Heart right ventricle (tissue), 16 donors: ENCODE data around the gene LRRC8B. TPM values are rescaled to one million over a fixed set of nuclear protein-coding genes. Genes with fewer than 3 reads are reported as not detected.

Experiments
- ATAC-seq, 8 donors: fragments of 200-7000 bp; cut with Tn5 transposase; one replicate each; pipeline ENCODE4 v1.9.1; 2020; ENCODE audit warnings: mild to moderate bottlenecking in 8 of 8, moderate library complexity in 8 of 8, moderate number of reproducible peaks in 1 of 8
- DNase-seq, 2 donors: peaks; one replicate each; pipeline ENCODE4 v3.0.0-alpha.2; 2020
- H3K27ac ChIP-seq, 10 donors: fragments of 200-600 bp; sonication (generic) in 2 of 10; one replicate each; pipeline versions ENCODE4 v1.5.0 to v1.8.0; 2020 to 2022; ENCODE audit warnings: mild to moderate bottlenecking in 3 of 10
- H3K27me3 ChIP-seq, 7 donors: fragments of 200-600 bp; one replicate each; pipeline ENCODE4 v1.8.0; 2021 to 2022; ENCODE audit warnings: mild to moderate bottlenecking in 2 of 7
- H3K36me3 ChIP-seq, 9 donors: fragments of 200-600 bp; sonication (generic) in 1 of 9; one replicate each; pipeline versions ENCODE4 v1.5.0 to v1.8.0; 2020 to 2022; ENCODE audit warnings: mild to moderate bottlenecking in 2 of 9
- H3K4me1 ChIP-seq, 9 donors: fragments of 200-600 bp; sonication (generic) in 1 of 9; one replicate each; pipeline versions ENCODE4 v1.5.0 to v1.8.0; 2020 to 2022; ENCODE audit warnings: mild to moderate bottlenecking in 4 of 9
- H3K4me3 ChIP-seq, 10 donors: fragments of 200-600 bp; sonication (generic) in 2 of 10; one replicate each; pipeline versions ENCODE4 v1.5.0 to v1.8.0; 2020 to 2022; ENCODE audit warnings: mild to moderate bottlenecking in 7 of 10, moderate library complexity in 2 of 10
- H3K9me3 ChIP-seq, 11 donors: fragments of 200-600 bp in 10 of 11; sonication (generic) in 2 of 11; one replicate each; pipeline versions ENCODE4 v1.5.0 to v1.8.0; 2013 to 2022; ENCODE audit warnings: mild to moderate bottlenecking in 2 of 11, control low read depth in 1 of 11, moderate library complexity in 1 of 11
- CTCF ChIP-seq, 9 donors: fragments of 200-600 bp; sonication (generic) in 2 of 9; IDR thresholded peaks; one replicate each; pipeline versions ENCODE4 v1.5.0 to v1.8.0; 2021 to 2022; ENCODE audit warnings: antibody characterized with exemption in 9 of 9, mild to moderate bottlenecking in 5 of 9, moderate library complexity in 1 of 9
- WGBS, 2 donors: extraction: QIAGEN DNeasy Blood & Tissue Kit; methylation state at CpG; one replicate each; pipeline ENCODE4 v1.1.7; 2013; ENCODE audit warnings: inconsistent platforms in 1 of 2; 5-methylcytosine and 5-hydroxymethylcytosine counted together
- intact Hi-C, 10 donors: fragments of 100-400 bp; cut with DNase I; formaldehyde crosslinking; loops; one replicate each; pipeline versions ENCODE4 v1.11.1 to v1.14.2; 2022
- polyA plus RNA-seq, 2 donors: library from polyadenylated mRNA; stranded (reverse); fragments of 200-250 nt; gene quantifications; one replicate each; pipeline ENCODE4 v1.2.3, GENCODE V29; 2013
- total RNA-seq, 10 donors: library from RNA; stranded (reverse); fragmentation: NEBNext Ultra II Directional in 3 of 10; extraction: Animal tissue kit (Norgen Biotek cat#: 25700) in 3 of 10; gene quantifications; one replicate each; pipeline versions ENCODE4 v1.2.1 to v1.2.4, GENCODE V29; 2021 to 2023
- donor health status: Arrhythmogenic right ventricular cardiomyopathy.
- donor health status: ischemic (EF 13 %, LVEDD 7.1; RV severe dilation, severe dysfunction).
- donor health status: healthy with polysubstance abuse.
- donor health status: DM: no; HTN: yes; CAD: no.
- donor health status: DM: no; HTN: no; CAD: no.
- donor health status: ischemic (EF 25% LVEDD 6.9; RV normal size, moderate dysfunction).
- donor health status: ischemic (EF 25% LVEDD 5.7; RV mildly dilated, moderate dysfunction).
- donor health status: healthy.
- donor health status: DM: yes; HTN: yes; CAD: no.
- donor health status: Ischemic cardiomyopathy.
- donor health status: ischemic (EF 35%, LVEDD 5.7; RV mildly dilated, moderate dysfunction).
- donor health status: nonischemic (EF 11% LVEDD 7.7; RV severe dilation, severe dysfunction).
- donor health status: DM: yes; HTN: yes; CAD: no.
- donor health status: PGD.
- donor health status: ischemic (EF 29% LVEDD 5.4; RV normal size, mild dysfunction).
- donor health status: nonischemic (EF 23%, LVEDD 6.1; RV moderate dilation, normal function).

The LRRC8B gene
- total and polyA plus RNA-seq, 12 donors, result 1.7 to 6.6 (median 4.2) TPM

DNA sequence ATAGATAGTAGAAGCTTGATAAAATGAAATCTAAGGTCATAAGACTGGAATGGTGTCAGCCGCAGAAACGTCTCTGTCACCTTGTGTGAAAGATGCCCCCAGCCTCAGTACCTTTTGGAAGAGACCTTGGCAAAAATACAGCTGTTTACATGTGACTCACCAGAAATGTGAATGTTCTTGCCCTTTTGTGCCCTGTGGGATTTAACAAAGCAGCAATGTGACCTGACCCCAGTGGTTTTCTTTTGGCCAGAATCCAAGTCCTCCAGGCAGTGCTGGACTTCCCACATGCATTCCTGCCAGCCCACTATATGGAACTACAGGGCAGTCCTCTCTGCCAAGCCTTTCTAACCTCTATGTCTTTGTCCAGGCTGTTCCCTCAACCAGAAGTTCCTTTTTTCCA, 81.1 kb downstream of the LRRC8B start:
- H3K27ac ChIP-seq, result peak overlapping the region in 4 of 10 donors; percentile 25 to 81 (median 40)
- H3K27me3 ChIP-seq, result no peaks in the 10 kb centered on the region
- H3K36me3 ChIP-seq, result no peaks in the 10 kb centered on the region
- no peak for TF ChIP-seq CTCF (IDR thresholded peaks at IDR 0.05)
- no peaks in the 10 kb centered on the region for H3K9me3 ChIP-seq
- H3K4me1 ChIP-seq, result peaks cover 11 to 82% (median 69%) of the 10 kb centered on the region in 9 donors
- DNase-seq (no peak), ATAC-seq (no peak)
- intact Hi-C loops, result loop anchor here in 4 of 10 donors (5.0 to 10.0 kb wide), 3 partner anchors 81 to 608 kb away; partner anchors contain the start of gene LRRC8B (in 1 of the 4)
- 60 to 79% methylated on average over 2 of the region's 2 CpGs for WGBS, 2 donors
- H3K4me3 ChIP-seq, result no peak overlapping the region

DNA sequence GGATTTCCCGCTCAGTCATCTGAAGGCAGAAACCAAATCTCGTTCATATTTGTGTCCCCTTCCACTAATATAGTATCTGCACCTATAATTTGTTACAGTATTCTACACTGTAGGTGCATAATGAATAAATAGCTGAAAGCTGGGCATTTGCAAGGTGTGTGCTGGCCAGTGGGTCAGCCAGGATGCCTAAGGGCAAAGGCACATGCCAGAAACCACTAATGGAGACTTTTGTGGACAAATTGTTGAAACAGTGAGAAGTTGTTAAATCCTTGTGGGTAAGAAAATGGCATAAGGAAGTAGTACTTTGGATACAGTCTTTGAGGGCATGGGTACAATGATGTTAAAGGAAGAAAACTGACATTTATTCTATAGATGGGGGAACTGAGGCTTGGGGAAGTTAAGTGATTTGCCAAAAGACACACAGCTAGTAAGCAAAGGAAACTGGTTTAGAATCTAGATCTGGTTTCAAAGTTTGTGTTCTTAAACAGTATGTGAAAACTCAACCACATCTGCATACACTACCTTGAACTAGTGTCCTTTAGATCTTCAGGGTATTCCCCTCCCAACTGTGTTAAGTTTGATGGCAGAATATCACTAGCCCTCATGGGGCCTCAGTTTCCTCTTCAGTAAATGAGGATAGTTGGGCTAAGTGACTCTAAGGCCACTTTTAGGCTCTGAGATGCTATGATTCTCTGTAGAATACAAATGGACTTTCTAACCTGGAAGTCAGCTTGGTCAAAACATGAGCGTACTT, 81.8 kb downstream of the LRRC8B start:
- Histone ChIP-seq H3K4me3 (no peak overlapping the region), H3K27ac (peak overlapping the region in 9 of 10 donors; percentile 12 to 83 (median 72)), H3K27me3 (no peaks in the 10 kb centered on the region), H3K9me3 (no peaks in the 10 kb centered on the region), H3K36me3 (no peaks in the 10 kb centered on the region), H3K4me1 (peaks cover 11 to 83% (median 69%) of the 10 kb centered on the region in 9 donors)
- intact Hi-C loops, result loop anchor here in 4 of 10 donors (5.0 to 10.0 kb wide), 3 partner anchors 82 to 609 kb away; partner anchors contain the start of gene LRRC8B (in 1 of the 4)
- WGBS, 2 donors, result 97 to 98% methylated on average over 3 of the region's 3 CpGs
- DNase-seq (no peak), ATAC-seq (no peak)
- no peak for TF ChIP-seq CTCF (IDR thresholded peaks at IDR 0.05)

DNA sequence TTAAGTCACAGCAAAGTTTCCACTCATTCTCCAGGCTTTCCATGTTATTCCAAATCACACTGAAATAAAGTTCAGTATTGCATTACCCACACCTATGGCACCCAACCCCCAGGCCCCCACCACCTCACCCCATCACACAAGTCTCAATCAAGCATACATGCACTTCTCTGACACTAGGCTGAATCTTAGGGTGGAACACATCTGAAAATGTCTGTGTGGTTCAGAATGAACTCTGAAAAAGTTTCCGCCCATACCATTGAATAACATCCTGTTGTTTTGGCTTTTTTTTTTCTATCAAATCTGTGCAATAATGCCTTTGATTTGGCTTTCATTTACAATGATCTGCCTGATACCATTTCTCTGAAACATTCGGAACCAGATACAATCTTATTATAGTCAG, 82.5 kb downstream of the LRRC8B start:
- no peak for TF ChIP-seq CTCF (IDR thresholded peaks at IDR 0.05)
- H3K27ac ChIP-seq, result peak overlapping the region in 9 of 10 donors; percentile 13 to 83 (median 72)
- peaks cover 11 to 83% (median 69%) of the 10 kb centered on the region in 9 donors for H3K4me1 ChIP-seq

DNA sequence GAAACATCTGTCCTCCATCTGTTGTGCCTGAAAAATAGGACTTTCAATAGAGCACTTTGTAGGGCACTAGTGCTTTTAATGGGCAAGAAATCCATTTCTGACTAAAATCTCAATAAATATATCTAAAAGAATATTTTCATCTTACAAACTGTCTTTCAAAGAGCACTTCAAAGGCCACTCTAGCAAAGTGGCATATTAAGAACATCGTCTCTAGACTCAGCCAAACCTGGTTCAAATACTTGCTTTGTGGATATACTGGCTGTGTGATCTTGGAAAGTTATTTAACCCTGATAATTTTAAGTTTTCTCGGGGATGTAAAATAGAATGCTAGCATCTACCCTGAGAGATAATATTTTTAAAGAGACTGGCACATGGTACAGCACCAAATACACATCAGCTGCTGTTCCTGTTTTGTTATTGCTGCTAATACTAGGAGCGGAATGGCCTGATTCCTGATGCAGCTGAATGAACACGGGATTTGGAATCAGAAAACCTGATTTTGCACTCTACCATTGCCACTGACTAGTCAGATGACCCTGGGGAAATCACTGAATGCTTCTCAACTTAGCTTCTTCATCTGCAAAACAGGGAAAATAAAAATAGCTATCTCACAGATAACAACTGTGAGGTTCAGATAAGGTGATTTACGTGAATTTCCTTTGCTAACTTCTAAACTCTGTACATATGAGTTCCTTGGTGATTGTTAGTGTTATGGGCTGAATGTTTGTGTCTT, 83.1 kb downstream of the LRRC8B start:
- Histone ChIP-seq H3K4me3 (no peak overlapping the region), H3K36me3 (no peaks in the 10 kb centered on the region), H3K9me3 (no peaks in the 10 kb centered on the region), H3K27ac (peak overlapping the region; percentile 13 to 83 (median 72)), H3K4me1 (peaks cover 11 to 79% (median 67%) of the 10 kb centered on the region in 9 donors), H3K27me3 (no peaks in the 10 kb centered on the region)
- no peak for TF ChIP-seq CTCF (IDR thresholded peaks at IDR 0.05)
- WGBS, 2 donors, result 42 to 55% methylated on average over 5 of the region's 5 CpGs
- intact Hi-C loops, result loop anchor here in 4 of 10 donors (5.0 to 10.0 kb wide), 3 partner anchors 83 to 610 kb away; partner anchors contain the start of gene LRRC8B (in 1 of the 4)
- ATAC-seq (peak in 5 of 8 donors; percentile 6 to 50 (median 26)), DNase-seq (no peak)

More for the DNA sequence above, 82.5 kb downstream of the LRRC8B start:
- Histone ChIP-seq H3K27me3 (no peaks in the 10 kb centered on the region), H3K36me3 (no peaks in the 10 kb centered on the region), H3K9me3 (no peaks in the 10 kb centered on the region), H3K4me3 (no peak overlapping the region)
- DNase-seq (no peak), ATAC-seq (no peak)
- intact Hi-C loops, result loop anchor here in 4 of 10 donors (5.0 to 10.0 kb wide), 3 partner anchors 82 to 610 kb away; partner anchors contain the start of gene LRRC8B (in 1 of the 4)
- WGBS, 2 donors, result 52 to 64% methylated on average over 2 of the region's 2 CpGs
